Measurements from ENCODE around the gene P2RX6.

P2RX6 gene

DNA sequence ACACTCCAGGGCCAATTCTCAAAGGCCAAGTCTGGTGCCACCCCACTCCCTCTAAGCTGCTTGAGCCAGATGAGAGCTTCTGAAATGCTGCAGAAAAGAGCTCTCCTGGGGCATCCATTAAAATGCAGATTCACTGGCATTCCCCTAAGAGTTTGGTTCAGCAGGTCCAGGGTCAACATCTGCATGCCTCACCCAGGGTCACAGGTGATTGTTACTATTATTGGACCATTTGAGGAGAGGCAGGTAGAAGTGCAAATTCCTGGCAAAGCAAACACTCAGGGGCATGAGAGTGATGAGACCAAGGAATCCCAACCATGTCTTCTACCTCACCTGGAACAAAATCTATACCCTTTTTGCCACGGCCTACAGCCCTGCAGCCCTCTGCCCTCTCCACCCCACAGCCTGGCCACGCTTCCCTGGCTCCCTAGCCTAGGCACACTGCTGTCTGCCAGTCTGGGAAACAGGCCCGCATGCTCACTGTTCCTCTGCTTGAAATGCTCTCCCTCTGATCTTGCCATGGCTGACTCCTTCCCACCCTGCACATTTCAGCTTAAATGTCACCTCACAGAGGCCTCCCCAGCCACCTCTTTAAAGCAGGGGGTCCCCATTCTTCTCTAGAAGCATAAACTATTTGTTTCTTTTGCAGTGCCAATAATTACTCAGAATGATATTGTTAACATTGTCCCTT lies 4.4 kb upstream of the P2RX6 start:
- FAIRE-seq (no peak), DNase-seq (ENCODE audit: insufficient read length, low spot score) (no peak)

- DNase-seq (ENCODE audit: insufficient read length, low spot score) (no peak), FAIRE-seq (no peak)
Measured at GRCh38 chr22:21012446-21013407, 2.2 kb upstream of the P2RX6 start.

- FAIRE-seq (no peak), DNase-seq (ENCODE audit: insufficient read length, low spot score) (no peak)
Measured at GRCh38 chr22:21013657-21014201, 1.2 kb upstream of the P2RX6 start.

DNA sequence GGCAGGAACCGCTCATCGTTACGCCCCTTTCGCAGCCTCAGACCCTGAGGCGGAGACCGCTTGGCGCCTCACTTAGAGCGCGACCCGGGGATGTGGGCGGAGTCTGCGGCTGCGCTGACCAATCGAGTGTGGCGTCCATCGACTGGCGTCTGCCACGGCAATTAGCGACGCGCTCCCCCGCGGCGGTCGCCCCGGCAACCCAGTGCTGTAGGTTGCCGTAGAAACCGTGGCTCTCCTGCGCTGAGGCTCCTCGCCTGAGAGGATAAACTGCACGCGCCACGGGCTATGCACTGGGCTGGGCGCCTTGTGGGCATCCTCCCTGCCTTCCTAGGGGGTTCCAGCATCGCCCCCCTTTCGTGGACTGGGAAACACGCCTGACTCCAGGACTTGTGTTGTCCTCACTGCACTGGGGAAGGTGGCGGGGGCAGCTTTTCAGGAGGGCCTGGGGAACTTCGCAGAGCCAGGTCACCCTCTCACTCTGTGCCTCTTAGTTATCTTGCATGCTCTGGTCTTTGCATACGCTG lies 701 bp upstream of the P2RX6 start:
- DNase-seq (ENCODE audit: insufficient read length, low spot score) = peak; percentile 88

DNA sequence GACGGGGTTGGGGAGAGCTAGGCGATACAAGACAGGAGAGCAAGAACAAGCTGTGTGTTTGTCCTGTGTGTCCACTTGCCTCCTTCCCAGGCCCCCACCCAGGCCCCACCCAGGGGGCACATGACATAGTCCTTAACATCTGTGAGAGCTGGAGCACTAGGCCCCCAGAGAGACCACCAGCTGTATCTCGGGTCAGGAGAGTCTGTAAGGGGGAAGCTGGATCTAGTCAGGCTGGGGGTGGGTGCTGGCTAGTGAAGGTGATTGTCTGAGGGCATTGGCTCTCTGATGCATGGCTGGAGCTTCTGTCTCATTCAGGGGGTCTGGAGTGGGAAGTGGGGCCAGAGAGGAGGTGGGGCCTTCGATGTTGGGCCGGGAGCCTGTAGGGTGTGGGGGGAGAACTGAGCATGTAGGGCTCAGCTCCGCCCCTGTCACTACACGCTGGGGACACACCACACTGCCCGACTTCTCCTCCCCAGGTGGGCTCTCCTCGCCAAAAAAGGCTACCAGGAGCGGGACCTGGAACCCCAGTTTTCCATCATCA lies 571 bp downstream of the P2RX6 start:
- no peak for DNase-seq (ENCODE audit: insufficient read length, low spot score)
- FAIRE-seq = no peak

More for the DNA sequence above, 701 bp upstream of the P2RX6 start:
- peak; percentile 59 for FAIRE-seq

DNA sequence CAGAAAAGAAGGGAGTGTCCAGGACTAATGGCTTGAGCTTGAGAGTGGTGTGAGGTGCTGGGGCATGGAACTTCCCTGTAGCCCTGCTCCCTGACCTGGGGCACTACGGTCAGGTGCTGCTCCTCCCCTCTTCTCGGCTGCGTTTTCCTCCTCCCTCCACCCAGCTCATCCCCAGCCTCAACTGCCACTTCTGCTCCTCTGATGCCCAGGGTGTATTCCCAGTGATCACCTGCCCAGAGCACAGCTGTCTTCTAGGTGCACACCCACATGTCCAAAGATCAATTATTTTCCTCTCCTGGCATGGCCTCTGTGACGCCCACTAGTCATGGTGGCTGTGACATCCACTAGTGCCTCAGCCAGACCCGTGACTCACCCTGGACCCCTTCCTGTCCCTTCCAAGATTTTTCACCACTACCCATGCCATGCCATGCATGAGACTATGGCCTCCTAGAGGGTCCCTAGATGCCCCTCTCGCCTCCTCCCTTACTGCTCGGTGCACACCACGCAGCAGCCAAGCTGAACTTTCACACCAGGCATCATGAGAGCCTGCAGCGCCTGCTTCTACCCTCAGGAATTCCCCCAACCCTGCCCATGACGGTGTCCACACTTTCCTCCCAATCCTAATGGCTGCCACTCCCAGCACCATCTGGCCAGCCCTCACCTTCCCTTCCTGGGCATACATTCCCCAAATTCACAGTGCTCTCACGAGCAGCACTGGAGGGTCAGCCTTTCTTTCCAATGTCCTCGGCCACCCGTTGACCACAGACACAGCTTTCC lies 1.9 kb downstream of the P2RX6 start:
- no peak for FAIRE-seq
- no peak for DNase-seq (ENCODE audit: insufficient read length, low spot score)

DNA sequence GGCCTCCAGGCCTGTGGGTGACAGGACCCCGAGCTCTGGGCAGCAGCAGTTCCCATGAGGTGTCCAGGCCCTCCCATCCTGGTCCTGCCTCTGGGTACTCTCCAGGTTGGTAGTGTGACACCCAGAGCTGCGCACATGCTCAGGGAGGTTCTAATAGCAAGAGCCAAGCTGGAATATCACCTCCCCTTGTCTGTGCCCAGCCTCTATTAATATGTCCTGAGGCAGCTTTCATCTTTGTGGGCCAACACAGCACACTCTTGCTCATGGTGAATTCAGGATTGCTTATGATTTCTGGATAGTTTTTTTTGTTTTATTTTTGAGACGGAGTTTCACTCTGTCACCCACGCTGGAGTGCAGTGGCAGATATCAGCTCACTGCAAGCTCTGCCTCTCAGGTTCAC lies 3.3 kb downstream of the P2RX6 start:
- DNase-seq (ENCODE audit: insufficient read length, low spot score) (no peak), FAIRE-seq (no peak)

- no peak for FAIRE-seq
- DNase-seq (ENCODE audit: insufficient read length, low spot score) = no peak
Measured at GRCh38 chr22:21020802-21021429, 6.0 kb downstream of the P2RX6 start.

GRCh38 chr22:21022507-21022906 lies 7.5 kb downstream of the P2RX6 start:
- no peak for DNase-seq (ENCODE audit: insufficient read length, low spot score)
- FAIRE-seq = no peak

GRCh38 chr22:21022955-21023614 lies 8.1 kb downstream of the P2RX6 start:
- FAIRE-seq (no peak), DNase-seq (ENCODE audit: insufficient read length, low spot score) (no peak)

GRCh38 chr22:21025266-21025665 lies 10.3 kb downstream of the P2RX6 start:
- FAIRE-seq (no peak), DNase-seq (ENCODE audit: insufficient read length, low spot score) (no peak)

GRCh38 chr22:21025763-21026755 lies 11.1 kb downstream of the P2RX6 start:
- FAIRE-seq (no peak), DNase-seq (ENCODE audit: insufficient read length, low spot score) (no peak)

GRCh38 chr22:21026783-21027692 lies 12.1 kb downstream of the P2RX6 start:
- FAIRE-seq = no peak
- no peak for DNase-seq (ENCODE audit: insufficient read length, low spot score)

GRCh38 chr22:21028277-21029251 lies 13.6 kb downstream of the P2RX6 start:
- FAIRE-seq = no peak
- no peak for DNase-seq (ENCODE audit: insufficient read length, low spot score)

DNA sequence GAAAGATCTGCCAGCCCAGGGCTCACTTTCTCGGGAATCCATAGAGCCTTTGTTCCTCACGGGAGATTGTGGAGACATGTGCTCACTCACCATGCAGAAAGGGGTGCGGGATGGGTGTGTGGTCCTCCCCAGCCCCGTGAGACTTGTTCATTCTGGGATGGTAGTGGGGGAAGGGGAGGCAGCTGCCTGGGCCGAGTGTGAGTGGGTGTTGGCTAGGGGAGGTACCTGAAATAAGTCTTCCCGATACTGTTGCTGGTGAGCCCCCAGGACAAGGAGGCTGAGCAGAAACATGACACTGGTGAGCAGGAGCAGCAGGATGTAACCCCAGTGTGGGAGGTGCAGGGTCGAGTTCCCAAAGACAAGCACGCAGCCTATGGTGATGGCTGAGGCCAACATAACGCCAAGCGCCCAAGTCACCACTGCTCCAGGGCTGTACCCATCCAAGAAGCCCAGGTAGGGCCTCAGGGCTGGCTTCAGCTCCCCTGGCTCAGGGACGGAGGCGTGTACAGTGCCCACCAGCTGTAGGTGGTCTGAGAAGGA lies 14.6 kb downstream of the P2RX6 start:
- FAIRE-seq = no peak
- no peak for DNase-seq (ENCODE audit: insufficient read length, low spot score)

DNA sequence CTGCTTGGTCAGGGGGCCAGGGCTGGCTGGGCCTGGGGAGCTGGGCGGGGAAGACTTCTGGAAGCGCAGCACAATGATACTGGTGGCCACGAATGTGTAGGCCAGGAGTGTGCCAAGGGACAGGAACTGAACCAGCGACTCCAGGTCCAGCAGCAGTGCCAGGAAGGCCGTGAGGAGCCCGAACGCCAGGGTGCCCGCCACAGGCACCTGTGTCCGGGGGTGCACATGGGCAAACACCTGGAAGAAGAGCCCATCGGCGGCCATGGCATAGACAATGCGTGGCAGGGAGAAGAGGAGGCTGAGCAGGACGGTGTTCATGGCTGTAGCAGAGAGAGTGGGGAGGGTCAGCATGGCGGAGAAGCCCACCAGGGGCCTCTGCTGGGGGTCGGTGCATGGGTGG lies 15.1 kb downstream of the P2RX6 start:
- FAIRE-seq = no peak

More for the DNA sequence above, 15.1 kb downstream of the P2RX6 start:
- DNase-seq (ENCODE audit: insufficient read length, low spot score) = no peak

Measured in HTR-8/SVneo (cell line).